Right cardiac atrium (tissue), 5 donors: ENCODE data around the gene ZNF536. TPM values are rescaled to one million over a fixed set of nuclear protein-coding genes. Genes with fewer than 3 reads are reported as not detected.

Source experiments
- ATAC-seq, 2 donors: fragments of 200-7000 bp; cut with Tn5 transposase; one replicate each; pipeline versions ENCODE4 v1.8.0 to v1.9.1; 2020; ENCODE audit warnings: moderate library complexity in 2 of 2, mild to moderate bottlenecking in 1 of 2
- DNase-seq, 3 donors: peaks; one replicate each; pipeline ENCODE4 v3.0.0-alpha.2; 2020
- H3K27ac ChIP-seq: one replicate; pipeline ENCODE4 v1.5.1; 2013; ENCODE audit warnings: mild to moderate bottlenecking, low read length, control low read depth, moderate library complexity
- H3K27me3 ChIP-seq: one replicate; pipeline ENCODE4 v1.6.1; 2013; ENCODE audit not compliant: control insufficient read depth, insufficient read depth
- H3K4me1 ChIP-seq: one replicate; pipeline ENCODE4 v1.6.1; 2013; ENCODE audit warnings: low read length; ENCODE audit not compliant: control insufficient read depth, insufficient read depth
- H3K4me3 ChIP-seq: one replicate; pipeline ENCODE4 v1.5.1; 2013; ENCODE audit warnings: low read length, control low read depth
- H3K9me3 ChIP-seq: one replicate; pipeline ENCODE4 v1.6.1; 2013; ENCODE audit warnings: low read length; ENCODE audit not compliant: control insufficient read depth
- WGBS: extraction: QIAGEN DNeasy Blood & Tissue Kit; methylation state at CpG from one replicate; pipeline ENCODE4 v1.1.7; 2013; 5-methylcytosine and 5-hydroxymethylcytosine counted together
- intact Hi-C, 4 donors: fragments of 100-400 bp; cut with DNase I; formaldehyde crosslinking; loops; one replicate each; pipeline versions ENCODE4 v1.11.0 to v1.14.0; 2022 to 2023
- polyA plus RNA-seq: library from polyadenylated mRNA; stranded (reverse); fragments of 200-250 nt; gene quantifications from one replicate; pipeline ENCODE4 v1.2.3, GENCODE V29; 2013
- total RNA-seq, 4 donors: library from RNA; stranded (reverse); fragmentation: NEBNext Ultra II Directional; extraction: Animal tissue kit (Norgen Biotek cat#: 25700); gene quantifications; one replicate each; pipeline ENCODE4 v1.2.1, GENCODE V29; 2021
- donor health status: healthy with polysubstance abuse.
- donor health status: DM: no; HTN: yes; CAD: no.
- donor health status: DM: no; HTN: no; CAD: no.
- donor health status: DM: no; HTN: yes; CAD: no; lungs with severe emphysema.
- donor health status: DM: yes; HTN: yes; CAD: no.

ZNF536 gene
- total and polyA plus RNA-seq, 5 donors: 2.5 to 6.5 (median 4.2) TPM

DNA sequence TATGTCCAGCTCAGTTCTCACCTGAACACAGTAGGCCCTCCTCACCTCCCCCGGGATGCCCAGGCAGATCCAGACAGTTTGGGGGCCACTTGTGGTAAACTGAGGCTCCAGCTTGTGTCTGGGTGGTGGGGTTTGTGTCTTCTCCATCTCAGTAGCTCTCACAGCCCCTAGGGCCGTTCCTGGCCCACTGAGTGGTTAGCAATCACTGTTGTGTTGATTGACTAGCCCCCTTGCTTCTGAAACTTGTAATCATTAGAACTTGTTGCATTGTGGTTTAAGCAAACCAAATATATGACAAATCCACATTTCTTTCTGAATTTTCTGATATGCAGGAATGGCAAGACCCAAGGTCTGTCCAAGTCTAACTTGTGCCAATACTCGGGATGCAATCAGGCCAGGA is 13.9 kb upstream of the ZNF536 start:
- intact Hi-C loops: no loop called here
- Histone ChIP-seq H3K4me3 (no peak overlapping the region), H3K27me3 (no peaks in the 10 kb centered on the region), H3K4me1 (no peaks in the 10 kb centered on the region), H3K9me3 (no peaks in the 10 kb centered on the region), H3K27ac (no peak overlapping the region)
- DNase-seq: no peak
- no peak for ATAC-seq
- WGBS: 87% methylated on average over 3 of the region's 3 CpGs

DNA sequence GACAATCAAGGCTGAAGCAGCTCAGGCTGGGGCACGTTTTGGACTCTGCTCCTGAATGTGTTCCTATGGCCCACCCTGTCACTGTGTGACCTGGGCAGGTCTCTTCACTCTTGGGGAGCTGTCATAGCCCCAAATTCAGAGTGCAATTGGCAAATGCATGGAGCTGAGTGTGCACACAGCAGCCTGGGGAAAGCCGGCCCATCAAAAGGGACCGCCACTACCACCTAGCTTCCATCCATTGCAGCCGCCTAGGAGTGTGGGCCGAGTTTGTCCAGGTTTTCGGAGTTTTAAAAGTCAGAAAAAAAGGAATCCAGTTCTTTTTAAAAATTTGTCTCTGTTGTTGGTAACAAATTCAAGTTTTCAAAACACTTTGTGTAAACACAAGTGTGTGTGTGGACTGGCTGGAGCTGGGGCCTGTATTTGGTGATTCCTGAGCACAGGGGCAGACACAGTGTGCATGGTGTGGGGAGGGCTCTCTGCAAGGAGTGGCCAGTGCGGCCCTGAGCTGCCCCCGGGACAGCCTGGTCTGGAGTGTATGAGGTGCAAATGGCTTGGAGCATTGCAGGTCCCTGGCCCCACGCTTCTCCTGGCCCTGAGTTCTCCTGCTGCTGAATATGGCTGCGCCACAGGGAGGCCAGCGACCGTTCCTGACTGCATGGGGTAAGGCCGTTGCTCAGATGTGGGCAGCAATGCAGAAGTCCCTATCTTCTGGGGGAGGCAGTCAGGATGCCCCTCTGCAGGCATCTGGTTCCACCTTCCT is 13.2 kb upstream of the ZNF536 start:
- H3K27ac ChIP-seq: no peak overlapping the region
- H3K4me1 ChIP-seq: no peaks in the 10 kb centered on the region
- DNase-seq (no peak), ATAC-seq (no peak)
- H3K4me3 ChIP-seq: no peak overlapping the region
- no peaks in the 10 kb centered on the region for H3K27me3 ChIP-seq
- no peaks in the 10 kb centered on the region for H3K9me3 ChIP-seq
- WGBS: 83% methylated on average over 13 of the region's 13 CpGs
- intact Hi-C loops: no loop called here

GRCh38 chr19:30359936-30360335 is 12.2 kb upstream of the ZNF536 start:
- Histone ChIP-seq H3K4me1 (no peaks in the 10 kb centered on the region), H3K27me3 (no peaks in the 10 kb centered on the region), H3K4me3 (no peak overlapping the region), H3K9me3 (no peaks in the 10 kb centered on the region), H3K27ac (no peak overlapping the region)
- WGBS: 86% methylated on average over 9 of the region's 9 CpGs
- intact Hi-C loops: no loop called here
- no peak for ATAC-seq
- DNase-seq: no peak

DNA sequence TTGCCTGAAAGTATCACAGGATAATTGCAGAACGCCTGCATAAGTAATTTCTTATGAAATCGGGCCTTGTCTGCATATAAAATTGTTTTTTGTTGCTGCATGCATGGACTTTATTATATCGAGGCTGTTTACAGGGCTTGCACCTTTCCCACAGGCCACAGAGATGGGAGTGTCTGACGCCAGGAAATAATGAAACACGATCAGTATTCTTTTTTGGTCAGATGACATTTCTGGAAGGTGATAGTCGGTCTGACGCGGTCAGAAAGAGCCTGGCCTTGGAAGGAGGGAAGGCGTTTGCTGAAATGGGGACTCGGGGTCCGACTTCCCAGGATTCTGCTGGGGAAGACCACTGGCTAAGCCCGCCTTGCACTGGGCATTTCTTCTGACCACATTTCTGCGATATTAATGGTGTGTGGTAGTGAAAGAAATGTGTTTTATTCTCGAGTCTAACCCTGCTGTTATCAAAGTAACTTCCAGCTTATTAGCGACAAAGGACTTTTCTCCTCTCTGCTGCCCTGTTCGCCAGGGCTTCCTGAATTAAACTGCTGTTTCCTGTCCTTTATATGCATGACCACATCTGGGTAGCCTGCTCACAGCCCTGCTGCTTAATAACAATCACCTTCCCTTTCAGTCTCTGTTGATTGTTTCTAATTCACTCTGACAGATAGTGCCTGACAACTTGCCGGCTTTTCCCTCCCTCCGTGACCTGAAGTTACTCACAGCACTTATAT is 11.6 kb upstream of the ZNF536 start:
- 54% methylated on average over 18 of the region's 18 CpGs for WGBS
- no peaks in the 10 kb centered on the region for H3K27me3 ChIP-seq
- H3K4me3 ChIP-seq: no peak overlapping the region
- no peak overlapping the region for H3K27ac ChIP-seq
- intact Hi-C loops: no loop called here
- no peaks in the 10 kb centered on the region for H3K4me1 ChIP-seq
- ATAC-seq (peak in 1 of 2 donors; percentile 34), DNase-seq (no peak)
- no peaks in the 10 kb centered on the region for H3K9me3 ChIP-seq

- intact Hi-C loops: no loop called here
- H3K27ac ChIP-seq: no peak overlapping the region
- ATAC-seq (no peak), DNase-seq (no peak)
- no peak overlapping the region for H3K4me3 ChIP-seq
- H3K4me1 ChIP-seq: no peaks in the 10 kb centered on the region
- no peaks in the 10 kb centered on the region for H3K27me3 ChIP-seq
- 76% methylated on average over 4 of the region's 4 CpGs for WGBS
- no peaks in the 10 kb centered on the region for H3K9me3 ChIP-seq
Measured at GRCh38 chr19:30361107-30361447, 11.1 kb upstream of the ZNF536 start.

GRCh38 chr19:30361721-30362120 is 10.5 kb upstream of the ZNF536 start:
- no peak for ATAC-seq
- no peak overlapping the region for H3K4me3 ChIP-seq
- WGBS: 90% methylated on average over 13 of the region's 13 CpGs
- no peak overlapping the region for H3K27ac ChIP-seq
- H3K4me1 ChIP-seq: no peaks in the 10 kb centered on the region
- no peak for DNase-seq
- no peaks in the 10 kb centered on the region for H3K27me3 ChIP-seq
- intact Hi-C loops: no loop called here
- no peaks in the 10 kb centered on the region for H3K9me3 ChIP-seq

DNA sequence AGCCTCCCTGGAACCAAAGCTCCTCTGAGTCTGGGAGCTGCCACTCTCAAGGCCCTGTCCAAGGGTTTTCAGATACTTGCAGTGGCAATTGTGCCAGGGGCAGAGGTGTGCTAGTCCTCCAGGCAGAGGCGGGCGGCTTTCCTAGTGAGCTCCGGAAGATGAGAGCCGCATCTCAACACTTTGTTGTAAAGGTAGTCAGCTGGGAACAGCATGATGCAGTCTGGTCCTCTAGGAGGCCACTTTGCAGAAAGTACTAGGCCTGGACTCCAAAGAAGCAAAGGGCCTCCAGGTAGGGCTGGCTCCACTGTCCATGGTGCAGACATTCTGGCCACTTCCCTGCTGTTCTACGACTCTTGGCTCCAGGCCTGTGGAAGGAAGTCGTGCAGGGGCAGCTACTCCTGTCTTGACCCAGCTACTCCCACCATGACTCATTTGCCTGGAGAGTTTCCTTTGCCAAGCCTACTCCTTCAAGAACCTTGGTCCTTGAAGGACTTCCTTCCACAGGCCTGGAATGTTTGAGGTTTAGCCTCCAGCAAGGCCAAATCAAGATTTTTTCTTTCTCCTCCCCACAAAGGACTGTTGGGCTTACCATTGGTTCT is 9.9 kb upstream of the ZNF536 start:
- intact Hi-C loops: no loop called here
- H3K4me1 ChIP-seq: no peaks in the 10 kb centered on the region
- H3K27ac ChIP-seq: no peak overlapping the region
- H3K9me3 ChIP-seq: no peaks in the 10 kb centered on the region
- DNase-seq (no peak), ATAC-seq (no peak)
- H3K27me3 ChIP-seq: no peaks in the 10 kb centered on the region
- 75% methylated on average over 6 of the region's 6 CpGs for WGBS
- H3K4me3 ChIP-seq: no peak overlapping the region

DNA sequence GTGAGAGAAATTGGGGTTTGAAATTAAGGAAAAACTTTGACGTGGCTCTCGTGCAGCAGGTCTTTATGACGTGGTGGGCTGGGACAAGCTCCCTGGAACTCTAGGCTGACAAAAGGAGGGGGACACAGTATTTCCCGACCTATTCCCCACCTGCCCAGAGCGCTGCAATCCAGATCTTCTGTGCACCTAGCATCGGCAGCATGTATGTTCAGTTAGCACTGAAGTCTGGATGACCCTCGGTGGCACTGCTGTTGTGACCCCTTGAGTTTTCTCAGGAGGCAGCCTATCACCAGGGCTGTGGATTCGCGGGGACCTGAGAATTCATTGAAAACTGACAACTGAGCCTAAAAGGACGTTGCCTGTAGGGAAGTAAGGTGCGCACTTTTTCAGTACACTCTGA is 9.1 kb upstream of the ZNF536 start:
- no peaks in the 10 kb centered on the region for H3K9me3 ChIP-seq
- WGBS: 92% methylated on average over 11 of the region's 11 CpGs
- no peak overlapping the region for H3K27ac ChIP-seq
- DNase-seq (no peak), ATAC-seq (no peak)
- no peaks in the 10 kb centered on the region for H3K4me1 ChIP-seq
- H3K4me3 ChIP-seq: no peak overlapping the region
- no peaks in the 10 kb centered on the region for H3K27me3 ChIP-seq
- intact Hi-C loops: no loop called here

- intact Hi-C loops: no loop called here
- Histone ChIP-seq H3K4me1 (no peaks in the 10 kb centered on the region), H3K27me3 (no peaks in the 10 kb centered on the region), H3K9me3 (no peaks in the 10 kb centered on the region), H3K27ac (no peak overlapping the region), H3K4me3 (no peak overlapping the region)
- ATAC-seq (no peak), DNase-seq (no peak)
- 63% methylated on average over 10 of the region's 10 CpGs for WGBS
Measured at GRCh38 chr19:30364866-30365800, 7.1 kb upstream of the ZNF536 start.

DNA sequence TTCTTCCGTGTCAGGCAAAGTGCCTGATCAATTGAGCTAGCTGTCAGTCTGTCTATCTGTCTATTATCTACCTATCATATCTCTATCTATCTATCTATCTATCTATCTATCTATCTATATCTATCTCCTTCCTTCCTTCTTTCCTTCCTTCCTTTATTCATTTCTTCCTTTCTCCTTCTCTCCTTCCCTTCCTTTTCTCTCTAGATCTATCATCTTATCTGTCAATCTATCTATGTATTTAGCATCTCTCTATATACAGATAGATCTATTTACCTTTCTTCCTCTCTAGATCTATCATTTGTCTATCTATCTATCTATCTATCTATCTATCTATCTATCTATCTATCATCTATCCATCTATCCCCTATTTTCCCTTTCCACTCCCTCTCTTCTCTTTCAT is 5.9 kb upstream of the ZNF536 start:
- intact Hi-C loops: no loop called here

More for the DNA sequence above, 5.9 kb upstream of the ZNF536 start:
- H3K9me3 ChIP-seq: no peaks in the 10 kb centered on the region
- no peaks in the 10 kb centered on the region for H3K4me1 ChIP-seq
- H3K27ac ChIP-seq: no peak overlapping the region
- ATAC-seq: no peak
- DNase-seq: no peak
- no peaks in the 10 kb centered on the region for H3K27me3 ChIP-seq
- WGBS: 0% methylated on average over 1 of the region's 1 CpG
- H3K4me3 ChIP-seq: no peak overlapping the region
